CD14-positive monocyte (primary cell): Measurements from ENCODE around the gene GJA3. TPM values are rescaled to one million over a fixed set of nuclear protein-coding genes. Genes with fewer than 3 reads are reported as not detected.

ENCODE experiments used
- DNase-seq, 3 donors: peaks; one replicate each; pipeline ENCODE4 v3.0.0-alpha.2; 2011 to 2022
- H2AFZ ChIP-seq: 2 replicates; pipeline ENCODE4 v1.6.0; 2012; ENCODE audit warnings: mild to moderate bottlenecking, low read depth, low read length, inconsistent platforms; ENCODE audit not compliant: insufficient read depth, poor library complexity, severe bottlenecking
- H3K27ac ChIP-seq, 2 donors: 1 replicate in 1 of 2; 2 replicates in 1 of 2; pipeline ENCODE4 v1.5.1; 2012 to 2013; ENCODE audit warnings: low read length in 2 of 2, control low read depth in 1 of 2, inconsistent platforms in 1 of 2, low read depth in 1 of 2, mild to moderate bottlenecking in 1 of 2
- H3K27me3 ChIP-seq, 2 donors: one replicate each; pipeline versions ENCODE4 v1.6.0 to v1.6.1; 2011 to 2013; ENCODE audit warnings: low read length in 2 of 2; ENCODE audit not compliant: control insufficient read depth in 2 of 2, insufficient read depth in 2 of 2
- H3K36me3 ChIP-seq, 2 donors: replicated peaks in 1 of 2; 1 replicate in 1 of 2; 2 replicates in 1 of 2; pipeline versions ENCODE4 v1.5.1 to v1.6.1; 2012 to 2013; ENCODE audit warnings: low read length in 2 of 2, control low read depth in 1 of 2, inconsistent platforms in 1 of 2, mild to moderate bottlenecking in 1 of 2; ENCODE audit not compliant: insufficient read depth in 2 of 2, control insufficient read depth in 1 of 2
- H3K4me1 ChIP-seq, 2 donors: 1 replicate in 1 of 2; 2 replicates in 1 of 2; pipeline versions ENCODE4 v1.5.1 to v1.6.1; 2012 to 2013; ENCODE audit warnings: low read length in 2 of 2, control low read depth in 1 of 2, inconsistent platforms in 1 of 2, mild to moderate bottlenecking in 1 of 2, moderate library complexity in 1 of 2; ENCODE audit not compliant: insufficient read depth in 2 of 2, control insufficient read depth in 1 of 2
- H3K4me2 ChIP-seq: replicated peaks from 2 replicates; pipeline ENCODE3; 2012; ENCODE audit warnings: low read length, moderate library complexity, mild to moderate bottlenecking; ENCODE audit not compliant: poor library complexity, severe bottlenecking; ENCODE audit errors: extremely low read depth
- H3K4me3 ChIP-seq, 3 experiments: fragments of 200-600 bp in 1 of 3; sonication (generic) in 1 of 3; replicated peaks in 1 of 3; 1 replicate in 2 of 3; 2 replicates in 1 of 3; pipeline ENCODE4 v1.5.1; 2011 to 2013; ENCODE audit warnings: low read length in 3 of 3, mild to moderate bottlenecking in 3 of 3, control low read depth in 2 of 3, low read depth in 2 of 3, inconsistent platforms in 1 of 3, moderate library complexity in 1 of 3
- H3K79me2 ChIP-seq: 2 replicates; pipeline ENCODE4 v1.6.0; 2012; ENCODE audit warnings: mild to moderate bottlenecking, control low read depth, inconsistent platforms, low read length, moderate library complexity; ENCODE audit not compliant: insufficient read depth
- H3K9ac ChIP-seq: 2 replicates; pipeline ENCODE4 v1.6.0; 2017; ENCODE audit warnings: low read length, mild to moderate bottlenecking; ENCODE audit not compliant: insufficient read depth, poor library complexity, severe bottlenecking
- H3K9me3 ChIP-seq, 2 donors: replicated peaks in 1 of 2; 1 replicate in 1 of 2; 2 replicates in 1 of 2; pipeline versions ENCODE4 v1.5.1 to v1.6.1; 2012 to 2013; ENCODE audit warnings: low read length in 2 of 2, control low read depth in 1 of 2; ENCODE audit not compliant: control insufficient read depth in 1 of 2, insufficient read depth in 1 of 2
- H4K20me1 ChIP-seq: 2 replicates; pipeline ENCODE4 v1.6.0; 2012; ENCODE audit warnings: mild to moderate bottlenecking, low read length, control low read depth, moderate library complexity; ENCODE audit not compliant: insufficient read depth
- H3K27ac Mint-ChIP-seq, 7 donors: one replicate each; pipeline ENCODE4 v1.8.0; 2020; ENCODE audit warnings: mild to moderate bottlenecking in 7 of 7, mixed read lengths in 7 of 7, moderate library complexity in 6 of 7, inconsistent platforms in 2 of 7
- H3K27me3 Mint-ChIP-seq, 3 donors: one replicate each; pipeline ENCODE4 v1.8.0; 2021 to 2022; ENCODE audit warnings: low read depth in 3 of 3, mild to moderate bottlenecking in 3 of 3, mixed read lengths in 3 of 3, moderate library complexity in 3 of 3, inconsistent platforms in 1 of 3
- H3K36me3 Mint-ChIP-seq, 2 donors: one replicate each; pipeline ENCODE4 v1.8.0; 2020; ENCODE audit warnings: mixed read lengths in 2 of 2, inconsistent platforms in 1 of 2, mild to moderate bottlenecking in 1 of 2
- H3K4me1 Mint-ChIP-seq: one replicate; pipeline ENCODE4 v1.8.0; 2020; ENCODE audit warnings: mild to moderate bottlenecking, mixed read lengths
- H3K4me3 Mint-ChIP-seq, 2 donors: one replicate each; pipeline ENCODE4 v1.8.0; 2020; ENCODE audit warnings: mild to moderate bottlenecking in 2 of 2, mixed read lengths in 2 of 2, moderate library complexity in 1 of 2
- H3K9me3 Mint-ChIP-seq, 7 donors: one replicate each; pipeline ENCODE4 v1.8.0; 2020 to 2022; ENCODE audit warnings: mixed read lengths in 7 of 7, mild to moderate bottlenecking in 6 of 7, moderate library complexity in 6 of 7, inconsistent platforms in 2 of 7
- CTCF ChIP-seq: fragments of 200-600 bp; IDR thresholded peaks from one replicate; pipeline ENCODE4 v1.8.0; 2022; ENCODE audit warnings: antibody characterized with exemption, mild to moderate bottlenecking
- WGBS: methylation state at CpG from one replicate; pipeline ENCODE4 v1.1.5; 2013; ENCODE audit warnings: missing lambda C conversion rate; ENCODE audit not compliant: insufficient coverage; 5-methylcytosine and 5-hydroxymethylcytosine counted together
- intact Hi-C, 2 donors: fragments of 100-400 bp; cut with micrococcal nuclease; formaldehyde crosslinking; loops; one replicate each; pipeline versions ENCODE4 v1.15.0 to v1.15.1; 2023
- polyA plus RNA-seq, 3 donors: library from polyadenylated mRNA; depleted of rRNA in 1 of 3; unstranded in 2 of 3; stranded (reverse) in 1 of 3; fragments of 300-500 nt in 2 of 3; fragments of >200 nt in 1 of 3; fragmentation: Illumina TruSeq in 2 of 3; gene quantifications; 1 replicate in 2 of 3; 2 replicates in 1 of 3; pipeline ENCODE4 v1.2.3, GENCODE V29; 2012 to 2021

Gene GJA3
- polyA plus RNA-seq, 3 donors, result not detected

GRCh38 chr13:20195801-20196200, 34.9 kb upstream of the GJA3 start:
- no peak for TF ChIP-seq CTCF
- Histone ChIP-seq H3K36me3 (no peaks in the 10 kb centered on the region), H2AFZ (no peak overlapping the region), H3K79me2 (no peaks in the 10 kb centered on the region), H3K27me3 (peaks cover 46 to 51% of the 10 kb centered on the region in 2 donors), H4K20me1 (no peaks in the 10 kb centered on the region), H3K9ac (no peak overlapping the region), H3K4me3 (no peak overlapping the region), H3K4me2 (no peak overlapping the region), H3K9me3 (peaks cover 0 to 10% of the 10 kb centered on the region in 2 donors), H3K27ac (no peak overlapping the region), H3K4me1 (peaks cover 40 to 42% of the 10 kb centered on the region in 2 donors)
- peaks cover 7 to 14% of the 10 kb centered on the region in 2 donors for H3K36me3 Mint-ChIP-seq
- no CpG with 5 or more reads among the region's 8 CpGs for WGBS
- peaks cover 3 to 24% (median 6%) of the 10 kb centered on the region in 7 donors for H3K9me3 Mint-ChIP-seq
- peaks cover 40 to 57% (median 53%) of the 10 kb centered on the region in 3 donors for H3K27me3 Mint-ChIP-seq
- peaks cover 44% of the 10 kb centered on the region for H3K4me1 Mint-ChIP-seq
- H3K4me3 Mint-ChIP-seq, result peak overlapping the region in 1 of 2 donors; percentile 89
- peak in 1 of 3 donors; percentile 38 for DNase-seq
- peak overlapping the region in 1 of 7 donors; percentile 49 for H3K27ac Mint-ChIP-seq
- intact Hi-C loops, result loop anchor here (10.0 kb wide), 2 partner anchors 159 to 729 kb away; no protein-coding TSS in a partner anchor

DNA sequence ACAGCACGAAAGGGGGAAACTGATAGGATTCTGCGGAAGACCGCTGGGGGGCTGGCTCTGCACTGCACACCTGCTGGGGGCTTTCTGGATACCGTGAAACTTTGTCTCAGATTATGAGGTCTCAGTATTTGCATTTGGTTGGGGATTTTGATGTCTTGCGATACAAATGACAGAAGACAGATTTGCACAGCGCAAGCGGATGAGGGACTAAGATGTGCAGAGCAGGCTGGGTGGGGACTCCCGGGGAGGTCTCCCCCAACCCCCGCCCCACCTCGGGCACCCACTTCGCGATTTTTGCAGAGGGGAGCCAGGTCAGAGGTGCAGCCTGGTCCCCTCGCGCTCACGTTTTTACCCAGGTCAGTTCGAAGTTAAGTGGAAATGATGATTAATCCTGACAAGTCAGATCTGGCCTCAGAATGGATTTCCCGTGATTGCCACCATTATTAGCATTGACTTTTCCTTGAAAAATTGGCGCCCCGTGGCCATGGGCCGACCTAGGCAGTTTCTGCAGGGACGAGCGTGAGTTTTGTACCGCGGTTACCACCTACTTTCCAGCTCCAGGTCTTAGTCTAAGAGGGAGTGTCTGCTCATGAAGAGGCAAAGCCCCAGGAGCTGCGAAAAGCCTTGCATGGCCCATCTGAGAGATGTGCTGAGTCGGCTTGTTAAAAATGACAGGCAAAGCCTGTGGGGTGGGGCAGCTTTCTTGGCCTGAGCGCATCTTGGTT, 33.2 kb upstream of the GJA3 start:
- peaks cover 7 to 19% of the 10 kb centered on the region in 2 donors for H3K36me3 Mint-ChIP-seq
- H3K4me3 ChIP-seq, result peak overlapping the region in 2 of 3 experiments; percentile 27 to 73
- peaks cover 5 to 28% (median 9%) of the 10 kb centered on the region in 7 donors for H3K9me3 Mint-ChIP-seq
- H3K4me2 ChIP-seq, result peak overlapping the region; percentile 82
- no peak overlapping the region for H2AFZ ChIP-seq
- peaks cover 42 to 60% (median 53%) of the 10 kb centered on the region in 3 donors for H3K27me3 Mint-ChIP-seq
- no peak overlapping the region for H3K27ac ChIP-seq
- DNase-seq, result peak in 1 of 3 donors; percentile 71
- peaks cover 55% of the 10 kb centered on the region for H3K4me1 Mint-ChIP-seq
- H3K79me2 ChIP-seq, result no peaks in the 10 kb centered on the region
- H3K27ac Mint-ChIP-seq, result peak overlapping the region in 1 of 7 donors; percentile 4
- TF ChIP-seq CTCF, result no peak
- peaks cover 49 to 51% of the 10 kb centered on the region in 2 donors for H3K4me1 ChIP-seq
- H4K20me1 ChIP-seq, result no peaks in the 10 kb centered on the region
- peaks cover 5 to 10% of the 10 kb centered on the region in 2 donors for H3K9me3 ChIP-seq
- peaks cover 47 to 53% of the 10 kb centered on the region in 2 donors for H3K27me3 ChIP-seq
- intact Hi-C loops, result loop anchor here (10.0 kb wide), 2 partner anchors 161 to 731 kb away; no protein-coding TSS in a partner anchor
- H3K4me3 Mint-ChIP-seq, result peak overlapping the region; percentile 75 to 89
- H3K36me3 ChIP-seq, result no peaks in the 10 kb centered on the region
- 7% methylated on average over 22 of the region's 27 CpGs for WGBS
- no peak overlapping the region for H3K9ac ChIP-seq
